CD14-positive monocyte (primary cell): ENCODE results near the gene TRPV2. TPM values are rescaled to one million over a fixed set of nuclear protein-coding genes. Genes with fewer than 3 reads are reported as not detected.

Source experiments
- DNase-seq, 3 donors: peaks; one replicate each; pipeline ENCODE4 v3.0.0-alpha.2; 2011 to 2022
- H2AFZ ChIP-seq: 2 replicates; pipeline ENCODE4 v1.6.0; 2012; ENCODE audit warnings: mild to moderate bottlenecking, low read depth, low read length, inconsistent platforms; ENCODE audit not compliant: insufficient read depth, poor library complexity, severe bottlenecking
- H3K27ac ChIP-seq, 2 donors: 1 replicate in 1 of 2; 2 replicates in 1 of 2; pipeline ENCODE4 v1.5.1; 2012 to 2013; ENCODE audit warnings: low read length in 2 of 2, control low read depth in 1 of 2, inconsistent platforms in 1 of 2, low read depth in 1 of 2, mild to moderate bottlenecking in 1 of 2
- H3K27me3 ChIP-seq, 2 donors: one replicate each; pipeline versions ENCODE4 v1.6.0 to v1.6.1; 2011 to 2013; ENCODE audit warnings: low read length in 2 of 2; ENCODE audit not compliant: control insufficient read depth in 2 of 2, insufficient read depth in 2 of 2
- H3K36me3 ChIP-seq, 2 donors: replicated peaks in 1 of 2; 1 replicate in 1 of 2; 2 replicates in 1 of 2; pipeline versions ENCODE4 v1.5.1 to v1.6.1; 2012 to 2013; ENCODE audit warnings: low read length in 2 of 2, control low read depth in 1 of 2, inconsistent platforms in 1 of 2, mild to moderate bottlenecking in 1 of 2; ENCODE audit not compliant: insufficient read depth in 2 of 2, control insufficient read depth in 1 of 2
- H3K4me1 ChIP-seq, 2 donors: 1 replicate in 1 of 2; 2 replicates in 1 of 2; pipeline versions ENCODE4 v1.5.1 to v1.6.1; 2012 to 2013; ENCODE audit warnings: low read length in 2 of 2, control low read depth in 1 of 2, inconsistent platforms in 1 of 2, mild to moderate bottlenecking in 1 of 2, moderate library complexity in 1 of 2; ENCODE audit not compliant: insufficient read depth in 2 of 2, control insufficient read depth in 1 of 2
- H3K4me2 ChIP-seq: replicated peaks from 2 replicates; pipeline ENCODE3; 2012; ENCODE audit warnings: low read length, moderate library complexity, mild to moderate bottlenecking; ENCODE audit not compliant: poor library complexity, severe bottlenecking; ENCODE audit errors: extremely low read depth
- H3K4me3 ChIP-seq, 3 experiments: fragments of 200-600 bp in 1 of 3; sonication (generic) in 1 of 3; replicated peaks in 1 of 3; 1 replicate in 2 of 3; 2 replicates in 1 of 3; pipeline ENCODE4 v1.5.1; 2011 to 2013; ENCODE audit warnings: low read length in 3 of 3, mild to moderate bottlenecking in 3 of 3, control low read depth in 2 of 3, low read depth in 2 of 3, inconsistent platforms in 1 of 3, moderate library complexity in 1 of 3
- H3K79me2 ChIP-seq: 2 replicates; pipeline ENCODE4 v1.6.0; 2012; ENCODE audit warnings: mild to moderate bottlenecking, control low read depth, inconsistent platforms, low read length, moderate library complexity; ENCODE audit not compliant: insufficient read depth
- H3K9ac ChIP-seq: 2 replicates; pipeline ENCODE4 v1.6.0; 2017; ENCODE audit warnings: low read length, mild to moderate bottlenecking; ENCODE audit not compliant: insufficient read depth, poor library complexity, severe bottlenecking
- H3K9me3 ChIP-seq, 2 donors: replicated peaks in 1 of 2; 1 replicate in 1 of 2; 2 replicates in 1 of 2; pipeline versions ENCODE4 v1.5.1 to v1.6.1; 2012 to 2013; ENCODE audit warnings: low read length in 2 of 2, control low read depth in 1 of 2; ENCODE audit not compliant: control insufficient read depth in 1 of 2, insufficient read depth in 1 of 2
- H4K20me1 ChIP-seq: 2 replicates; pipeline ENCODE4 v1.6.0; 2012; ENCODE audit warnings: mild to moderate bottlenecking, low read length, control low read depth, moderate library complexity; ENCODE audit not compliant: insufficient read depth
- H3K27ac Mint-ChIP-seq, 7 donors: one replicate each; pipeline ENCODE4 v1.8.0; 2020; ENCODE audit warnings: mild to moderate bottlenecking in 7 of 7, mixed read lengths in 7 of 7, moderate library complexity in 6 of 7, inconsistent platforms in 2 of 7
- H3K27me3 Mint-ChIP-seq, 3 donors: one replicate each; pipeline ENCODE4 v1.8.0; 2021 to 2022; ENCODE audit warnings: low read depth in 3 of 3, mild to moderate bottlenecking in 3 of 3, mixed read lengths in 3 of 3, moderate library complexity in 3 of 3, inconsistent platforms in 1 of 3
- H3K36me3 Mint-ChIP-seq, 2 donors: one replicate each; pipeline ENCODE4 v1.8.0; 2020; ENCODE audit warnings: mixed read lengths in 2 of 2, inconsistent platforms in 1 of 2, mild to moderate bottlenecking in 1 of 2
- H3K4me1 Mint-ChIP-seq: one replicate; pipeline ENCODE4 v1.8.0; 2020; ENCODE audit warnings: mild to moderate bottlenecking, mixed read lengths
- H3K4me3 Mint-ChIP-seq, 2 donors: one replicate each; pipeline ENCODE4 v1.8.0; 2020; ENCODE audit warnings: mild to moderate bottlenecking in 2 of 2, mixed read lengths in 2 of 2, moderate library complexity in 1 of 2
- H3K9me3 Mint-ChIP-seq, 7 donors: one replicate each; pipeline ENCODE4 v1.8.0; 2020 to 2022; ENCODE audit warnings: mixed read lengths in 7 of 7, mild to moderate bottlenecking in 6 of 7, moderate library complexity in 6 of 7, inconsistent platforms in 2 of 7
- CTCF ChIP-seq: fragments of 200-600 bp; IDR thresholded peaks from one replicate; pipeline ENCODE4 v1.8.0; 2022; ENCODE audit warnings: antibody characterized with exemption, mild to moderate bottlenecking
- WGBS: methylation state at CpG from one replicate; pipeline ENCODE4 v1.1.5; 2013; ENCODE audit warnings: missing lambda C conversion rate; ENCODE audit not compliant: insufficient coverage; 5-methylcytosine and 5-hydroxymethylcytosine counted together
- intact Hi-C, 2 donors: fragments of 100-400 bp; cut with micrococcal nuclease; formaldehyde crosslinking; loops; one replicate each; pipeline versions ENCODE4 v1.15.0 to v1.15.1; 2023
- polyA plus RNA-seq, 3 donors: library from polyadenylated mRNA; depleted of rRNA in 1 of 3; unstranded in 2 of 3; stranded (reverse) in 1 of 3; fragments of 300-500 nt in 2 of 3; fragments of >200 nt in 1 of 3; fragmentation: Illumina TruSeq in 2 of 3; gene quantifications; 1 replicate in 2 of 3; 2 replicates in 1 of 3; pipeline ENCODE4 v1.2.3, GENCODE V29; 2012 to 2021

Gene TRPV2
- polyA plus RNA-seq, 3 donors, result 51.4 to 66.3 (median 58.2) TPM

GRCh38 chr17:16419929-16420271 lies 4.5 kb downstream of the TRPV2 start:
- peaks cover 37 to 52% of the 10 kb centered on the region in 2 donors for H3K4me1 ChIP-seq
- peak in 1 of 3 donors; percentile 39 for DNase-seq
- H3K36me3 ChIP-seq, result peaks cover 51 to 72% of the 10 kb centered on the region in 2 donors
- H3K9ac ChIP-seq, result peak overlapping the region; percentile 36
- no peak for TF ChIP-seq CTCF
- Mint-ChIP-seq H3K9me3 (peaks cover 0 to 2% (median 0%) of the 10 kb centered on the region in 7 donors), H3K4me1 (peaks cover 40% of the 10 kb centered on the region), H3K36me3 (peaks cover 65 to 77% of the 10 kb centered on the region in 2 donors), H3K4me3 (no peak overlapping the region), H3K27me3 (no peaks in the 10 kb centered on the region), H3K27ac (peak overlapping the region in 3 of 7 donors; percentile 12 to 80 (median 13))
- no peak overlapping the region for H3K4me3 ChIP-seq
- H2AFZ ChIP-seq, result no peak overlapping the region
- intact Hi-C loops, result no loop called here
- no peaks in the 10 kb centered on the region for H3K9me3 ChIP-seq
- peaks cover 34% of the 10 kb centered on the region for H3K79me2 ChIP-seq
- peaks cover 18% of the 10 kb centered on the region for H4K20me1 ChIP-seq
- H3K27ac ChIP-seq, result no peak overlapping the region
- H3K27me3 ChIP-seq, result no peaks in the 10 kb centered on the region
- WGBS, result 7% methylated on average over 10 of the region's 10 CpGs
- H3K4me2 ChIP-seq, result no peak overlapping the region

- intact Hi-C loops, result no loop called here
- no peak for TF ChIP-seq CTCF
- Histone ChIP-seq H3K9me3 (no peaks in the 10 kb centered on the region), H3K4me2 (no peak overlapping the region), H3K79me2 (peaks cover 10% of the 10 kb centered on the region), H2AFZ (no peak overlapping the region), H3K27ac (no peak overlapping the region), H4K20me1 (peaks cover 18% of the 10 kb centered on the region), H3K4me1 (peaks cover 21 to 29% of the 10 kb centered on the region in 2 donors), H3K36me3 (peaks cover 73 to 96% of the 10 kb centered on the region in 2 donors), H3K9ac (no peak overlapping the region), H3K4me3 (no peak overlapping the region), H3K27me3 (no peaks in the 10 kb centered on the region)
- no peak for DNase-seq
- Mint-ChIP-seq H3K4me1 (peaks cover 25% of the 10 kb centered on the region), H3K9me3 (no peaks in the 10 kb centered on the region), H3K27me3 (peaks cover 0 to 1% (median 0%) of the 10 kb centered on the region in 3 donors), H3K4me3 (no peak overlapping the region), H3K27ac (no peak overlapping the region), H3K36me3 (peaks cover 88 to 99% of the 10 kb centered on the region in 2 donors)
- 98% methylated on average over 7 of the region's 7 CpGs for WGBS
Observed at GRCh38 chr17:16422416-16422815, 7.0 kb downstream of the TRPV2 start.
